Astrocyte (in vitro differentiated cells and primary cell): ENCODE measurements around the gene LMBR1L. TPM values are rescaled to one million over a fixed set of nuclear protein-coding genes. Genes with fewer than 3 reads are reported as not detected.
A peak's percentile ranks its signal among the peaks of the same experiment; 100 is the strongest.

Experiments
- DNase-seq: peaks from one replicate; pipeline ENCODE4 v3.0.0-alpha.2; 2010; ENCODE audit warnings: low read depth
- FAIRE-seq: peaks from 2 replicates; lab custom pipeline; 2011; peaks lifted over from hg19 to GRCh38; lab: Jason Lieb, UNC
- H2AFZ ChIP-seq: 2 replicates; pipeline ENCODE4 v1.6.0; 2012; ENCODE audit warnings: low read depth, low read length, inconsistent platforms
- H3K27ac ChIP-seq: 2 replicates; pipeline ENCODE4 v1.5.1; 2011; ENCODE audit warnings: low read depth, low read length, inconsistent platforms
- H3K27me3 ChIP-seq: 2 replicates; pipeline ENCODE4 v1.6.0; 2011; ENCODE audit warnings: low read length, inconsistent platforms; ENCODE audit not compliant: insufficient read depth
- H3K36me3 ChIP-seq: 2 replicates; pipeline ENCODE4 v1.5.1; 2011; ENCODE audit warnings: low read length, inconsistent platforms; ENCODE audit not compliant: insufficient read depth
- H3K4me1 ChIP-seq: 2 replicates; pipeline ENCODE4 v1.5.1; 2011; ENCODE audit warnings: low read length, inconsistent platforms; ENCODE audit not compliant: insufficient read depth
- H3K4me2 ChIP-seq: 2 replicates; pipeline ENCODE4 v1.6.0; 2012; ENCODE audit warnings: low read length, inconsistent platforms
- H3K4me3 ChIP-seq: 2 replicates; pipeline ENCODE4 v1.5.1; 2011; ENCODE audit warnings: low read depth, mild to moderate bottlenecking, low read length, inconsistent platforms; ENCODE audit not compliant: insufficient read depth
- H3K79me2 ChIP-seq: 2 replicates; pipeline ENCODE4 v1.6.0; 2012; ENCODE audit warnings: mild to moderate bottlenecking, low read length, inconsistent platforms; ENCODE audit not compliant: insufficient read depth
- H3K9ac ChIP-seq: 2 replicates; pipeline ENCODE4 v1.6.0; 2012; ENCODE audit warnings: mild to moderate bottlenecking, low read length, inconsistent platforms
- H3K9me3 ChIP-seq: 2 replicates; pipeline ENCODE4 v1.5.1; 2012; ENCODE audit warnings: low read depth, mild to moderate bottlenecking, low read length, inconsistent platforms; ENCODE audit not compliant: insufficient read depth
- H4K20me1 ChIP-seq: 2 replicates; pipeline ENCODE4 v1.6.0; 2012; ENCODE audit warnings: low read length, inconsistent platforms; ENCODE audit not compliant: insufficient read depth
- H3K27ac Mint-ChIP-seq: one replicate; pipeline ENCODE4 v1.8.0; 2021; ENCODE audit warnings: mild to moderate bottlenecking, mixed read lengths; ENCODE audit not compliant: unreplicated experiment
- H3K27me3 Mint-ChIP-seq: one replicate; pipeline ENCODE4 v1.8.0; 2021; ENCODE audit warnings: low read depth, mixed read lengths; ENCODE audit not compliant: unreplicated experiment
- H3K36me3 Mint-ChIP-seq: one replicate; pipeline ENCODE4 v1.8.0; 2021; ENCODE audit warnings: low read depth, mixed read lengths; ENCODE audit not compliant: unreplicated experiment
- H3K4me1 Mint-ChIP-seq: one replicate; pipeline ENCODE4 v1.8.0; 2021; ENCODE audit warnings: low read depth, mixed read lengths; ENCODE audit not compliant: unreplicated experiment
- H3K4me3 Mint-ChIP-seq: one replicate; pipeline ENCODE4 v1.8.0; 2021; ENCODE audit warnings: mild to moderate bottlenecking, moderate library complexity, mixed read lengths; ENCODE audit not compliant: unreplicated experiment
- H3K9me3 Mint-ChIP-seq: one replicate; pipeline ENCODE4 v1.8.0; 2021; ENCODE audit warnings: mild to moderate bottlenecking, mixed read lengths; ENCODE audit not compliant: unreplicated experiment
- CTCF ChIP-seq: IDR thresholded peaks from 2 replicates; pipeline ENCODE4 v1.5.1; 2011; ENCODE audit warnings: low read depth, mild to moderate bottlenecking, inconsistent platforms, low read length, moderate library complexity; ENCODE audit not compliant: insufficient read depth
- EZH2 ChIP-seq: IDR thresholded peaks from 2 replicates; pipeline ENCODE4 v1.6.1; 2012; ENCODE audit warnings: mild to moderate bottlenecking, low read length, inconsistent platforms; ENCODE audit not compliant: insufficient read depth
- total RNA-seq: library from RNA; stranded (reverse); gene quantifications from 2 replicates; pipeline ENCODE4 v1.2.1, GENCODE V29; 2021

Gene LMBR1L
- total RNA-seq, 1 donor from 2014 or later, result 61.0 TPM

- H3K4me3 ChIP-seq, result no peak overlapping the region
- peaks cover 77% of the 10 kb centered on the region for H4K20me1 ChIP-seq
- Mint-ChIP-seq H3K36me3 (peaks cover 30% of the 10 kb centered on the region), H3K27me3 (no peaks in the 10 kb centered on the region), H3K27ac (no peak overlapping the region), H3K4me3 (no peak overlapping the region), H3K9me3 (peaks cover 2% of the 10 kb centered on the region), H3K4me1 (peaks cover 7% of the 10 kb centered on the region)
- peak overlapping the region; percentile 52 for H3K9ac ChIP-seq
- H3K36me3 ChIP-seq, result peaks cover 31% of the 10 kb centered on the region
- peak overlapping the region; percentile 46 for H3K4me2 ChIP-seq
- H3K79me2 ChIP-seq, result peaks cover 55% of the 10 kb centered on the region
- H2AFZ ChIP-seq, result no peak overlapping the region
- H3K27me3 ChIP-seq, result no peaks in the 10 kb centered on the region
- peaks cover 21% of the 10 kb centered on the region for H3K4me1 ChIP-seq
- FAIRE-seq (no peak), DNase-seq (no peak)
- no peaks in the 10 kb centered on the region for H3K9me3 ChIP-seq
- no peak for TF ChIP-seq EZH2
- no peak for TF ChIP-seq CTCF
- peak overlapping the region; percentile 31 for H3K27ac ChIP-seq
Observed at GRCh38 chr12:49105504-49106084, 5.1 kb downstream of the LMBR1L start.

- TF ChIP-seq EZH2 (no peak), CTCF (no peak)
- DNase-seq (no peak), FAIRE-seq (no peak)
- H2AFZ ChIP-seq, result no peak overlapping the region
- peaks cover 29% of the 10 kb centered on the region for H3K36me3 Mint-ChIP-seq
- no peak overlapping the region for H3K4me3 ChIP-seq
- no peak overlapping the region for H3K27ac Mint-ChIP-seq
- H3K27me3 Mint-ChIP-seq, result no peaks in the 10 kb centered on the region
- H3K9me3 ChIP-seq, result no peaks in the 10 kb centered on the region
- H3K4me3 Mint-ChIP-seq, result no peak overlapping the region
- no peak overlapping the region for H3K27ac ChIP-seq
- peaks cover 48% of the 10 kb centered on the region for H3K79me2 ChIP-seq
- no peak overlapping the region for H3K4me2 ChIP-seq
- peaks cover 7% of the 10 kb centered on the region for H3K4me1 Mint-ChIP-seq
- H3K27me3 ChIP-seq, result no peaks in the 10 kb centered on the region
- H4K20me1 ChIP-seq, result peaks cover 76% of the 10 kb centered on the region
- H3K36me3 ChIP-seq, result peaks cover 36% of the 10 kb centered on the region
- peaks cover 21% of the 10 kb centered on the region for H3K4me1 ChIP-seq
- no peak overlapping the region for H3K9ac ChIP-seq
- peaks cover 2% of the 10 kb centered on the region for H3K9me3 Mint-ChIP-seq
Observed at GRCh38 chr12:49104822-49105221, 5.8 kb downstream of the LMBR1L start.

- Histone ChIP-seq H4K20me1 (peaks cover 60% of the 10 kb centered on the region), H3K27me3 (peaks cover 3% of the 10 kb centered on the region), H3K4me2 (no peak overlapping the region), H3K9me3 (no peaks in the 10 kb centered on the region), H3K27ac (no peak overlapping the region), H3K79me2 (peaks cover 11% of the 10 kb centered on the region), H3K36me3 (peaks cover 51% of the 10 kb centered on the region), H2AFZ (no peak overlapping the region), H3K4me1 (peaks cover 2% of the 10 kb centered on the region), H3K9ac (no peak overlapping the region), H3K4me3 (no peak overlapping the region)
- no peak for DNase-seq
- peaks cover 2% of the 10 kb centered on the region for H3K9me3 Mint-ChIP-seq
- FAIRE-seq, result no peak
- H3K27me3 Mint-ChIP-seq, result peaks cover 8% of the 10 kb centered on the region
- no peak overlapping the region for H3K4me3 Mint-ChIP-seq
- no peak overlapping the region for H3K27ac Mint-ChIP-seq
- no peaks in the 10 kb centered on the region for H3K4me1 Mint-ChIP-seq
- TF ChIP-seq CTCF (no peak), EZH2 (no peak)
- H3K36me3 Mint-ChIP-seq, result peaks cover 36% of the 10 kb centered on the region
Observed at GRCh38 chr12:49100380-49100779, 10.3 kb downstream of the LMBR1L start.
